Measurements from ENCODE around the gene NFATC4. TPM values are rescaled to one million over a fixed set of nuclear protein-coding genes. Genes with fewer than 3 reads are reported as not detected.

NFATC4 gene
- polyA plus RNA-seq, 3 donors: not detected

DNA sequence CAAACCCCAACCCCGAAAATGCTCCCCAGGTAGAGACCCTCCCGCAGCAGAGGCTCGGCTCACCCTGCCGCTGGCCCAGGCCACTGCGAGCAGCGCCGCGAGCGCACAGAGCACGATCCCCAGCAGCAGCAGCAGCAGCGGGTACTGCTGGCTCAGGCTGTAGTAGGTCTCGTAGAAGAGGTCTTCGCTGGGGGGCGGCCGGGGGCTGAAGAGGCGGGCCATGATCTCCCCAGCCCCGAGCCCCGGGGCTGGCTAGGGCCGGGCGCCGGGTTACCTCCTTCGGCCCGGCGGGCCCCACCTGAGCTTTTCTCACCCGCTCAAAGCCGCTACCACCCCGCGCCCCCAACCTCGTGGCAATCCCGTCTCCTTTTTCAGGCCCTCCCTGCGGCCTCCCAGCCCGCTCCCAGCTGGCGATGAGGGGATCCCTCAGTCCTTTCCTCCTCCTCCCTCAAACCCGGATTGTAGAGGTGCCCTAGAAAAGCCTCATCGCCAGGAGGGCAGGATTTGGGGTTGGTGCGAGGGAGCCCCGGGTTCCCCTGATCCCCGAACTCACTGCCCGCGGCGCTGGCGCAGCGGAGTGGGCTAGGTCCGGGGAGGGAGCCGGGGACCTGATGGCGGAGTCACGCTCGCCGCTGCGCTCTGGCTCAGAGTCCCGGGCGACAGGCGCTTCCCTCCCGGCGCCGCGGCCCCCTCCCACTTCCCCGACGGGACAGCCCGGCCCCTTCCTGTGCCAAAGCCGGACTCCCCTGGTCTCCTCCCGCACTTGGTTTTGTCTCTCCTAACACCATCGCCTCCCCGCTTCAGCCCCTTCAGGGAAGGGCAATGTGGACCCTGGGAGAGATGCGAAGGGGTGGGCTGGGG, 33.3 kb upstream of the NFATC4 start, which contains the start of gene ADCY4:
TSS of gene ADCY4 (minus strand) at position 641 of the 861 bp plus-strand sequence. CDS start at position 222, 419 bp downstream.
- Histone ChIP-seq H4K20me1 (ENCODE audit: insufficient read depth, low read length) (peaks cover 52% of the 10 kb centered on the region), H3K9ac (ENCODE audit: insufficient read depth, low read length, poor library complexity, severe bottlenecking) (peak within 1 kb of the TSS; percentile 15), H3K27ac (ENCODE audit: low read depth in 1 of 2, low read length in 2 of 2) (no peak within 1 kb of the TSS), H3K4me3 (replicated peaks in 1 of 3; ENCODE audit: low read depth in 2 of 3, low read length in 3 of 3) (peak within 1 kb of the TSS; percentile 6 to 66 (median 18)), H2AFZ (ENCODE audit: insufficient read depth, low read depth, low read length, poor library complexity, severe bottlenecking) (peak within 1 kb of the TSS; percentile 14), H3K79me2 (ENCODE audit: insufficient read depth, low read length) (peaks cover 20% of the 10 kb centered on the region), H3K36me3 (replicated peaks in 1 of 2; ENCODE audit: control insufficient read depth in 1 of 2, insufficient read depth in 2 of 2, low read length in 2 of 2) (peaks cover 19 to 26% of the 10 kb centered on the region in 2 donors), H3K4me2 (replicated peaks; ENCODE audit: extremely low read depth, low read length, poor library complexity, severe bottlenecking) (peak within 1 kb of the TSS; percentile 78), H3K4me1 (ENCODE audit: control insufficient read depth in 1 of 2, insufficient read depth in 2 of 2, low read length in 2 of 2) (peaks cover 86 to 97% of the 10 kb centered on the region in 2 donors), H3K9me3 (replicated peaks in 1 of 2; ENCODE audit: control insufficient read depth in 1 of 2, insufficient read depth in 1 of 2, low read length in 2 of 2) (peaks cover 0 to 2% of the 10 kb centered on the region in 2 donors), H3K27me3 (ENCODE audit: control insufficient read depth in 2 of 2, insufficient read depth in 2 of 2, low read length in 2 of 2) (peaks cover 9 to 27% of the 10 kb centered on the region in 2 donors)
- DNase-seq: peak in 2 of 3 donors; percentile 43 to 45
- peak within 1 kb of the TSS in 4 of 7 donors; percentile 53 to 74 (median 54) for H3K27ac Mint-ChIP-seq
- peaks cover 43 to 50% of the 10 kb centered on the region in 2 donors for H3K36me3 Mint-ChIP-seq
- intact Hi-C loops (cut with micrococcal nuclease): no loop called here
- peaks cover 23 to 41% (median 36%) of the 10 kb centered on the region in 3 donors for H3K27me3 Mint-ChIP-seq (ENCODE audit: low read depth in 3 of 3)
- TF ChIP-seq, protein P1, sequence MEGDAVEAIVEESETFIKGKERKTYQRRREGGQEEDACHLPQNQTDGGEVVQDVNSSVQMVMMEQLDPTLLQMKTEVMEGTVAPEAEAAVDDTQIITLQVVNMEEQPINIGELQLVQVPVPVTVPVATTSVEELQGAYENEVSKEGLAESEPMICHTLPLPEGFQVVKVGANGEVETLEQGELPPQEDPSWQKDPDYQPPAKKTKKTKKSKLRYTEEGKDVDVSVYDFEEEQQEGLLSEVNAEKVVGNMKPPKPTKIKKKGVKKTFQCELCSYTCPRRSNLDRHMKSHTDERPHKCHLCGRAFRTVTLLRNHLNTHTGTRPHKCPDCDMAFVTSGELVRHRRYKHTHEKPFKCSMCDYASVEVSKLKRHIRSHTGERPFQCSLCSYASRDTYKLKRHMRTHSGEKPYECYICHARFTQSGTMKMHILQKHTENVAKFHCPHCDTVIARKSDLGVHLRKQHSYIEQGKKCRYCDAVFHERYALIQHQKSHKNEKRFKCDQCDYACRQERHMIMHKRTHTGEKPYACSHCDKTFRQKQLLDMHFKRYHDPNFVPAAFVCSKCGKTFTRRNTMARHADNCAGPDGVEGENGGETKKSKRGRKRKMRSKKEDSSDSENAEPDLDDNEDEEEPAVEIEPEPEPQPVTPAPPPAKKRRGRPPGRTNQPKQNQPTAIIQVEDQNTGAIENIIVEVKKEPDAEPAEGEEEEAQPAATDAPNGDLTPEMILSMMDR (IDR thresholded peaks at IDR 0.05): no peak
- peaks cover 0 to 9% (median 5%) of the 10 kb centered on the region in 7 donors for H3K9me3 Mint-ChIP-seq
- H3K4me1 Mint-ChIP-seq: peaks cover 87% of the 10 kb centered on the region
- H3K4me3 Mint-ChIP-seq: peak within 1 kb of the TSS; percentile 74 to 89
- under 1% methylated on average over 43 of the region's 65 CpGs for WGBS (ENCODE audit: insufficient coverage)

- peaks cover 84% of the 10 kb centered on the region for H3K4me1 Mint-ChIP-seq
- H3K27ac ChIP-seq (ENCODE audit: low read depth in 1 of 2, low read length in 2 of 2): no peak overlapping the region
- peaks cover 39 to 43% of the 10 kb centered on the region in 2 donors for H3K36me3 Mint-ChIP-seq
Observed at GRCh38 chr14:24335461-24336171, 32.4 kb upstream of the NFATC4 start.

More at GRCh38 chr14:24335461-24336171, 32.4 kb upstream of the NFATC4 start:
- Histone ChIP-seq H3K4me1 (ENCODE audit: control insufficient read depth in 1 of 2, insufficient read depth in 2 of 2, low read length in 2 of 2) (peaks cover 81 to 95% of the 10 kb centered on the region in 2 donors), H2AFZ (ENCODE audit: insufficient read depth, low read depth, low read length, poor library complexity, severe bottlenecking) (no peak overlapping the region), H3K27me3 (ENCODE audit: control insufficient read depth in 2 of 2, insufficient read depth in 2 of 2, low read length in 2 of 2) (peaks cover 9 to 27% of the 10 kb centered on the region in 2 donors), H3K9ac (ENCODE audit: insufficient read depth, low read length, poor library complexity, severe bottlenecking) (no peak overlapping the region), H3K4me2 (replicated peaks; ENCODE audit: extremely low read depth, low read length, poor library complexity, severe bottlenecking) (peak overlapping the region; percentile 78), H4K20me1 (ENCODE audit: insufficient read depth, low read length) (peaks cover 52% of the 10 kb centered on the region), H3K36me3 (replicated peaks in 1 of 2; ENCODE audit: control insufficient read depth in 1 of 2, insufficient read depth in 2 of 2, low read length in 2 of 2) (peaks cover 19 to 26% of the 10 kb centered on the region in 2 donors), H3K4me3 (replicated peaks in 1 of 3; ENCODE audit: low read depth in 2 of 3, low read length in 3 of 3) (peak overlapping the region in 1 of 3 experiments; percentile 66), H3K79me2 (ENCODE audit: insufficient read depth, low read length) (peaks cover 21% of the 10 kb centered on the region), H3K9me3 (replicated peaks in 1 of 2; ENCODE audit: control insufficient read depth in 1 of 2, insufficient read depth in 1 of 2, low read length in 2 of 2) (peaks cover 0 to 2% of the 10 kb centered on the region in 2 donors)
- WGBS (ENCODE audit: insufficient coverage): 47% methylated on average over 4 of the region's 12 CpGs
- intact Hi-C loops (cut with micrococcal nuclease): loop anchor here in 1 of 2 donors (2.0 kb wide), 1 partner anchor 99 kb away; no protein-coding TSS in a partner anchor
- peaks cover 0 to 9% (median 5%) of the 10 kb centered on the region in 7 donors for H3K9me3 Mint-ChIP-seq
- peaks cover 21 to 41% (median 34%) of the 10 kb centered on the region in 3 donors for H3K27me3 Mint-ChIP-seq (ENCODE audit: low read depth in 3 of 3)
- peak overlapping the region in 2 of 7 donors; percentile 8 to 33 for H3K27ac Mint-ChIP-seq
- peak overlapping the region; percentile 60 to 89 for H3K4me3 Mint-ChIP-seq
- TF ChIP-seq, protein P1 (IDR thresholded peaks at IDR 0.05): no peak
- no peak for DNase-seq

Data from CD14-positive monocyte (primary cell).